HAP-1 (cell line): ENCODE measurements around the gene CD160.
A peak's percentile ranks its signal among the peaks of the same experiment; 100 is the strongest.
"Not testable (repeated sequence)": the region's sequence is repeated elsewhere in the genome, so short reads cannot be mapped to it uniquely, and the experiment has no call there.

ENCODE experiments used
- DNase-seq, 2 experiments: peaks; one replicate each; pipeline ENCODE4 v3.0.0-alpha.2; 2016 to 2020; ENCODE audit warnings: low spot score in 2 of 2
- H3K27me3 ChIP-seq: fragments of 250-450 bp; sonication (Bioruptor Pico); 2 replicates; pipeline ENCODE4 v1.5.1; 2020; ENCODE audit warnings: low read depth, mild to moderate bottlenecking, moderate library complexity
- H3K36me3 ChIP-seq: fragments of 250-450 bp; sonication (Bioruptor Pico); replicated peaks from 2 replicates; pipeline ENCODE4 v1.5.1; 2020; ENCODE audit warnings: mild to moderate bottlenecking
- H3K4me1 ChIP-seq: fragments of 250-450 bp; sonication (Bioruptor Pico); 2 replicates; pipeline ENCODE4 v1.5.1; 2020; ENCODE audit warnings: mild to moderate bottlenecking
- H3K4me3 ChIP-seq: fragments of 250-450 bp; sonication (Bioruptor Pico); 2 replicates; pipeline ENCODE4 v1.5.1; 2020; ENCODE audit warnings: mild to moderate bottlenecking, moderate library complexity
- H3K9me3 ChIP-seq: fragments of 250-450 bp; sonication (Bioruptor Pico); 2 replicates; pipeline ENCODE4 v1.5.1; 2020; ENCODE audit warnings: mild to moderate bottlenecking, moderate library complexity
- in situ Hi-C: fragments of 300-500 bp; cut with MboI; formaldehyde crosslinking; loops from 3 replicates; pipeline ENCODE4 v1.14.3; 2020; ENCODE audit warnings: low sequenced_read_pairs, inconsistent platforms, mixed read lengths

The CD160 gene

GRCh38 chr1:145719230-145720079 is at the start of gene CD160:
Gene CD160 (plus strand): TSS chr1:145719499. CDS start chr1:145728328, 8,829 bp downstream.
- Histone ChIP-seq H3K36me3 (no peaks in the 10 kb centered on the region), H3K27me3 (no peaks in the 10 kb centered on the region), H3K9me3 (no peaks in the 10 kb centered on the region), H3K4me3 (no peak within 1 kb of the TSS), H3K4me1 (no peaks in the 10 kb centered on the region; the same call in 1 of the 2 replicates)
- in situ Hi-C loops: loop anchor here (5.0 kb wide), 1 partner anchor 58 kb away; no protein-coding TSS in a partner anchor
- DNase-seq: no peak

GRCh38 chr1:145670995-145671745 is 48.1 kb upstream of the CD160 start:
- in situ Hi-C loops, H3K4me3 ChIP-seq, H3K27me3 ChIP-seq, DNase-seq, H3K36me3 ChIP-seq, H3K9me3 ChIP-seq, H3K4me1 ChIP-seq: not testable (repeated sequence)

GRCh38 chr1:145673217-145673616 is 46.1 kb upstream of the CD160 start:
- H3K4me1 ChIP-seq, H3K36me3 ChIP-seq, H3K4me3 ChIP-seq, DNase-seq, H3K9me3 ChIP-seq, H3K27me3 ChIP-seq, in situ Hi-C loops: not testable (repeated sequence)

- H3K9me3 ChIP-seq, DNase-seq, H3K4me1 ChIP-seq, H3K36me3 ChIP-seq, in situ Hi-C loops, H3K27me3 ChIP-seq, H3K4me3 ChIP-seq: not testable (repeated sequence)
Measured at GRCh38 chr1:145684858-145685257, 34.4 kb upstream of the CD160 start.

GRCh38 chr1:145686078-145686477 is 33.2 kb upstream of the CD160 start:
- DNase-seq, H3K36me3 ChIP-seq, H3K9me3 ChIP-seq, H3K4me3 ChIP-seq, in situ Hi-C loops, H3K27me3 ChIP-seq: not testable (repeated sequence)
- peaks cover 11% of the 10 kb centered on the region; the same call in 1 of the 2 replicates for H3K4me1 ChIP-seq

GRCh38 chr1:145688328-145688727 is 31.0 kb upstream of the CD160 start:
- Histone ChIP-seq H3K4me3 (no peak overlapping the region), H3K4me1 (peaks cover 13% of the 10 kb centered on the region; the same call in 1 of the 2 replicates), H3K36me3 (no peaks in the 10 kb centered on the region), H3K9me3 (no peaks in the 10 kb centered on the region), H3K27me3 (no peaks in the 10 kb centered on the region)
- in situ Hi-C loops: no loop called here
- no peak for DNase-seq

- DNase-seq: no peak
- Histone ChIP-seq H3K27me3 (no peaks in the 10 kb centered on the region), H3K36me3 (no peaks in the 10 kb centered on the region), H3K9me3 (no peaks in the 10 kb centered on the region), H3K4me3 (no peak overlapping the region), H3K4me1 (peaks cover 13% of the 10 kb centered on the region; the same call in 1 of the 2 replicates)
- in situ Hi-C loops: no loop called here
Measured at GRCh38 chr1:145688924-145689323, 30.4 kb upstream of the CD160 start.

- no peaks in the 10 kb centered on the region for H3K27me3 ChIP-seq
- H3K36me3 ChIP-seq: no peaks in the 10 kb centered on the region
- no peak overlapping the region for H3K4me3 ChIP-seq
- H3K9me3 ChIP-seq: no peaks in the 10 kb centered on the region
- in situ Hi-C loops: no loop called here
- no peak for DNase-seq
- peaks cover 13% of the 10 kb centered on the region; the same call in 1 of the 2 replicates for H3K4me1 ChIP-seq
Measured at GRCh38 chr1:145689922-145690321, 29.4 kb upstream of the CD160 start.

GRCh38 chr1:145690587-145691558 is 28.4 kb upstream of the CD160 start:
- no peak overlapping the region for H3K4me3 ChIP-seq
- in situ Hi-C loops: no loop called here
- H3K9me3 ChIP-seq: no peaks in the 10 kb centered on the region
- peak; percentile 52 to 61 for DNase-seq
- no peaks in the 10 kb centered on the region for H3K36me3 ChIP-seq
- peaks cover 13% of the 10 kb centered on the region; the same call in 1 of the 2 replicates for H3K4me1 ChIP-seq
- H3K27me3 ChIP-seq: no peaks in the 10 kb centered on the region

- Histone ChIP-seq H3K36me3 (no peaks in the 10 kb centered on the region), H3K4me1 (peaks cover 13% of the 10 kb centered on the region; the same call in 1 of the 2 replicates), H3K27me3 (no peaks in the 10 kb centered on the region), H3K4me3 (no peak overlapping the region), H3K9me3 (no peaks in the 10 kb centered on the region)
- in situ Hi-C loops: no loop called here
- no peak for DNase-seq
Measured at GRCh38 chr1:145692785-145693443, 26.4 kb upstream of the CD160 start.

GRCh38 chr1:145695821-145696629 is 23.3 kb upstream of the CD160 start:
- Histone ChIP-seq H3K36me3 (no peaks in the 10 kb centered on the region), H3K4me1 (peaks cover 2% of the 10 kb centered on the region; the same call in 1 of the 2 replicates), H3K4me3 (no peak overlapping the region), H3K27me3 (no peaks in the 10 kb centered on the region), H3K9me3 (no peaks in the 10 kb centered on the region)
- in situ Hi-C loops: no loop called here
- DNase-seq: no peak

GRCh38 chr1:145696630-145696960 is 22.7 kb upstream of the CD160 start:
- no peaks in the 10 kb centered on the region for H3K9me3 ChIP-seq
- H3K36me3 ChIP-seq: no peaks in the 10 kb centered on the region
- H3K4me1 ChIP-seq: no peaks in the 10 kb centered on the region
- H3K27me3 ChIP-seq: no peaks in the 10 kb centered on the region
- H3K4me3 ChIP-seq: no peak overlapping the region
- DNase-seq: no peak
- in situ Hi-C loops: no loop called here
